Activated CD8-positive, alpha-beta T cell treated with anti-CD3 and anti-CD28 coated beads for 36 hours (primary cell): ENCODE data around the gene REC8. TPM values are rescaled to one million over a fixed set of nuclear protein-coding genes. Genes with fewer than 3 reads are reported as not detected.

Source experiments
- ATAC-seq: fragments of 200-7000 bp; cut with Tn5 transposase; one replicate; pipeline ENCODE4 v1.10.0; 2021; ENCODE audit warnings: mild to moderate bottlenecking, moderate library complexity
- CTCF ChIA-PET: fragments of 350-600 bp; sonication (Branson Sonifier 250); formaldehyde crosslinking; loops from one replicate; lab custom pipeline; 2021; ENCODE audit warnings: antibody characterized with exemption; lab: Charles Lee
- POLR2A ChIA-PET: fragments of 350-600 bp; sonication (Branson Sonifier 250); formaldehyde crosslinking; loops from one replicate; lab custom pipeline; 2021; ENCODE audit warnings: antibody characterized with exemption; lab: Charles Lee
- DNase-seq: peaks from one replicate; pipeline ENCODE4 v3.0.0-alpha.2; 2020
- H3K27ac Mint-ChIP-seq: one replicate; pipeline ENCODE4 v1.8.0; 2021; ENCODE audit warnings: mild to moderate bottlenecking, mixed read lengths
- H3K27me3 Mint-ChIP-seq: one replicate; pipeline ENCODE4 v1.8.0; 2021; ENCODE audit warnings: mixed read lengths
- H3K36me3 Mint-ChIP-seq: one replicate; pipeline ENCODE4 v1.8.0; 2021; ENCODE audit warnings: low read depth, mixed read lengths
- H3K4me1 Mint-ChIP-seq: one replicate; pipeline ENCODE4 v1.8.0; 2021; ENCODE audit warnings: low read depth, mixed read lengths
- H3K4me3 Mint-ChIP-seq: one replicate; pipeline ENCODE4 v1.8.0; 2021; ENCODE audit warnings: mild to moderate bottlenecking, moderate library complexity, mixed read lengths
- H3K9me3 Mint-ChIP-seq: one replicate; pipeline ENCODE4 v1.8.0; 2021; ENCODE audit warnings: mixed read lengths
- CTCF ChIP-seq: fragments of 200-600 bp; IDR thresholded peaks from one replicate; pipeline ENCODE4 v1.8.0; 2022; ENCODE audit warnings: antibody characterized with exemption, mild to moderate bottlenecking
- intact Hi-C: fragments of 100-400 bp; cut with micrococcal nuclease; formaldehyde crosslinking; loops from one replicate; pipeline ENCODE4 v1.10.0; 2022
- total RNA-seq, 2 experiments: library from RNA; stranded (reverse); gene quantifications; one replicate each; pipeline ENCODE4 v1.2.3, GENCODE V29; 2021

The REC8 gene
- total RNA-seq, 2 experiments from 2014 or later, result 25.0 to 32.9 TPM

DNA sequence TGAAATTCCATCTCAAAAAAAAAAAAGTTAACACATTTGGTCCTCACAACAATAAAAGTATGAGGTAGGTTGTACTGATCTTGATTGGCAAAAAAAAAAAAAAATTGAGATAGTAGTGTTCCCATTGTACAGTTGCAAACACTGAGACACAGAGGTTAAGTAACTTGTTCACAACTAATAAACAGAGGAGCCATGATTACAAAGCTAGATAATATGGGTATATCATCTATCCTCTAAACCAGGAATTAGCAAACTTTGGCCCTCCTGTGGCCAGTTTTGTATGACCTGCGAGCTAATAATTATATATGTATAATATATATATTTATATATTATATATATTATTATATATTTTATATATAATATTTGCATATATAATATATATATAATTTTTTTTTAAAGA lies 38.1 kb upstream of the REC8 start:
- no peaks in the 10 kb centered on the region for H3K27me3 Mint-ChIP-seq
- ChIA-PET POLR2A (interaction anchor here (0.6 to 5.8 kb wide), 6 partner anchors 7 to 61 kb away, joined by 3 to 30 read pairs (median 5); partner anchors contain the start of genes DCAF11, EMC9, NRL and RNF31), CTCF (interaction anchor here (1.1 to 5.3 kb wide), 3 partner anchors 18 to 39 kb away, joined by 3 to 29 read pairs (median 21); partner anchors contain the start of genes DCAF11, IRF9 and NRL)
- peaks cover 45% of the 10 kb centered on the region for H3K4me1 Mint-ChIP-seq
- no peak for TF ChIP-seq CTCF
- H3K27ac Mint-ChIP-seq, result no peak overlapping the region
- DNase-seq, result no peak
- peak overlapping the region; percentile 8 for H3K4me3 Mint-ChIP-seq
- H3K36me3 Mint-ChIP-seq, result peaks cover 24% of the 10 kb centered on the region
- ATAC-seq, result no peak
- intact Hi-C loops, result no loop called here
- H3K9me3 Mint-ChIP-seq, result no peaks in the 10 kb centered on the region

- Mint-ChIP-seq H3K27ac (peak overlapping the region; percentile 91), H3K4me1 (peaks cover 58% of the 10 kb centered on the region), H3K4me3 (peak overlapping the region; percentile 97), H3K27me3 (no peaks in the 10 kb centered on the region), H3K9me3 (no peaks in the 10 kb centered on the region), H3K36me3 (peaks cover 41% of the 10 kb centered on the region)
- intact Hi-C loops, result no loop called here
- no peak for TF ChIP-seq CTCF
- ATAC-seq (no peak), DNase-seq (peak; percentile 28)
- POLR2A ChIA-PET, result interaction anchor here (0.9 to 5.8 kb wide), 14 partner anchors 11 to 77 kb away, joined by 3 to 53 read pairs (median 9); partner anchors contain the start of genes DCAF11, IPO4, IRF9 and NRL
- CTCF ChIA-PET, result interaction anchor here (0.6 to 5.3 kb wide), 9 partner anchors 11 to 173 kb away, joined by 3 to 29 read pairs (median 5); partner anchors contain the start of genes DCAF11, IRF9, NRL and PSME2
These were observed 36.4 kb upstream of the REC8 start for GRCh38 chr14:24135584-24135833.

- ATAC-seq (peak; percentile 97), DNase-seq (peak; percentile 96)
- peaks cover 47% of the 10 kb centered on the region for H3K36me3 Mint-ChIP-seq
- ChIA-PET CTCF (interaction anchor here (0.6 to 5.3 kb wide), 11 partner anchors 10 to 172 kb away, joined by 3 to 29 read pairs (median 5); partner anchors contain the start of genes DCAF11, IRF9, NRL and PSME2), POLR2A (interaction anchor here (0.9 to 5.8 kb wide), 17 partner anchors 11 to 78 kb away, joined by 3 to 53 read pairs (median 6); partner anchors contain the start of genes CHMP4A, DCAF11, IPO4 and IRF9)
- TF ChIP-seq CTCF, result no peak
- intact Hi-C loops, result no loop called here
- H3K27me3 Mint-ChIP-seq, result no peaks in the 10 kb centered on the region
- H3K4me3 Mint-ChIP-seq, result peak within 1 kb of the TSS; percentile 97
- H3K4me1 Mint-ChIP-seq, result peaks cover 56% of the 10 kb centered on the region
- no peaks in the 10 kb centered on the region for H3K9me3 Mint-ChIP-seq
- peak within 1 kb of the TSS; percentile 92 for H3K27ac Mint-ChIP-seq
These were observed 35.8 kb upstream of the REC8 start, which contains the start of gene PSME1 for GRCh38 chr14:24135834-24136683. PSME1 (plus strand) TSS chr14:24136194; CDS start chr14:24136263, 69 bp downstream.

DNA sequence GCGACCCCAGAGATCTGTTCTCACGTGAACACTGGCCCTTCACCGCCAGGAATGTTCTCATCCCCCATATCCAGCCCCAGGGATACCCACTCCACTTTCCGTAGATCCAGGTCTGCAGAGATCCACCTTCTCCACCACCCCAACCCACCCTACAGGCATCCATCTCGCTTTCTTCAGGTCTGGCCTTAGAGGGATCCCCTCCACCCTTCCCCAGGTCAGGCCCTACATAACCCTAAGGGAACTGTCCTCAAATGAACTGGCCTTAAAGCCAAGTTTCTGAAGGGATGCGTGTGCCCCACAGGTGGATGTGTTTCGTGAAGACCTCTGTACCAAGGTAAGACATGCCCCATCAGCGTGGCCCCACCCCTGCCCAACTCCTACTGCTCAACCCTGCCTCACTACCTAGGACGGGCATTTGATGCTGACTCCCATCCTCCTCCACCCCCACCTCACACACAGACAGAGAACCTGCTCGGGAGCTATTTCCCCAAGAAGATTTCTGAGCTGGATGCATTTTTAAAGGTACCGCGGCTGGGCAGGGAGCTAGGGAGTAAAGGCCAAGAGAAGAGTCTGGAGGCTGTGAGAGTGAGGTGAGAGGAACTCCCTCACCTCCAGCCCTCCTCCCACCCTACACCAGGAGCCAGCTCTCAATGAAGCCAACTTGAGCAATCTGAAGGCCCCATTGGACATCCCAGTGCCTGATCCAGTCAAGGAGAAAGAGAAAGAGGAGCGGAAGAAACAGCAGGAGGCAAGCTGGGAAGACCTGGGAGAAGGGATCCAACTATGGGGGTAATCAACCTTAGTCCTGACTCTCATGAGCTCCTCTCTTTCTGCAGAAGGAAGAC lies 35.0 kb upstream of the REC8 start:
- no peak for TF ChIP-seq CTCF
- H3K4me1 Mint-ChIP-seq, result peaks cover 54% of the 10 kb centered on the region
- intact Hi-C loops, result no loop called here
- peaks cover 48% of the 10 kb centered on the region for H3K36me3 Mint-ChIP-seq
- H3K4me3 Mint-ChIP-seq, result peak overlapping the region; percentile 97
- DNase-seq, result peak; percentile 44
- H3K27ac Mint-ChIP-seq, result peak overlapping the region; percentile 92
- CTCF ChIA-PET, result interaction anchor here (1.1 to 5.3 kb wide), 11 partner anchors 9 to 172 kb away, joined by 3 to 29 read pairs (median 9); partner anchors contain the start of genes DCAF11, IRF9, NRL and PSME2
- ATAC-seq, result no peak
- H3K9me3 Mint-ChIP-seq, result no peaks in the 10 kb centered on the region
- POLR2A ChIA-PET, result interaction anchor here (0.6 to 5.8 kb wide), 16 partner anchors 10 to 77 kb away, joined by 3 to 53 read pairs (median 5); partner anchors contain the start of genes CHMP4A, DCAF11, IPO4 and IRF9
- no peaks in the 10 kb centered on the region for H3K27me3 Mint-ChIP-seq
